ENCODE data around the gene SPATA6.

SPATA6 gene

GRCh38 chr1:48462716-48463302 lies 9.2 kb downstream of the SPATA6 start (continued):
- TF ChIP-seq HOXD13 (CRISPR knock-in tag; IDR thresholded peaks at IDR 0.05; ENCODE audit: borderline replicate concordance): no peak
- TF ChIP-seq ZNF621 (tag by site-specific recombination; IDR thresholded peaks at IDR 0.05): no peak
- no peak for TF ChIP-seq HOXC10 (CRISPR knock-in tag; IDR thresholded peaks at IDR 0.05)
- no peak for TF ChIP-seq ZNF544 (tag by site-specific recombination; IDR thresholded peaks at IDR 0.05)
- TF ChIP-seq ZBTB21 (tag by site-specific recombination; IDR thresholded peaks at IDR 0.05): no peak
- TF ChIP-seq ZNF10 (tag by site-specific recombination; IDR thresholded peaks at IDR 0.05): no peak
- TF ChIP-seq ZNF214 (tag by site-specific recombination; IDR thresholded peaks at IDR 0.05; ENCODE audit: borderline replicate concordance): no peak

GRCh38 chr1:48450505-48450904 lies 21.5 kb downstream of the SPATA6 start:
- H3K4me3 ChIP-seq (ENCODE audit: low read depth, low read length): no peak overlapping the region
- H3K9me3 ChIP-seq (ENCODE audit: control insufficient read depth, insufficient read depth, low read depth, low read length): no peaks in the 10 kb centered on the region
- TF ChIP-seq ZBTB6 (tag by site-specific recombination; IDR thresholded peaks at IDR 0.05): no peak
- TF ChIP-seq ZNF350 (tag by site-specific recombination; IDR thresholded peaks at IDR 0.05): no peak
- TF ChIP-seq SP2 (tag by site-specific recombination; IDR thresholded peaks at IDR 0.05): no peak
- no peak for TF ChIP-seq KLF10 (tag by site-specific recombination; IDR thresholded peaks at IDR 0.05)
- no peak for TF ChIP-seq BCL11A (tag by site-specific recombination; IDR thresholded peaks at IDR 0.05; ENCODE audit: low read depth)
- TF ChIP-seq ZNF112 (tag by site-specific recombination; IDR thresholded peaks at IDR 0.05): no peak
- TF ChIP-seq ATF2 (tag by site-specific recombination; IDR thresholded peaks at IDR 0.05; ENCODE audit: low read depth): no peak
- TF ChIP-seq ZNF561 (tag by site-specific recombination; IDR thresholded peaks at IDR 0.05; ENCODE audit: borderline replicate concordance): no peak
- TF ChIP-seq EGR2 (tag by site-specific recombination; IDR thresholded peaks at IDR 0.05; ENCODE audit: low read depth): no peak
- TF ChIP-seq ZNF704 (tag by site-specific recombination; IDR thresholded peaks at IDR 0.05): no peak
- no peak for TF ChIP-seq ZEB2 (tag by site-specific recombination; IDR thresholded peaks at IDR 0.05)
- no peak for TF ChIP-seq ZNF221 (tag by site-specific recombination; IDR thresholded peaks at IDR 0.05; ENCODE audit: borderline replicate concordance)
- TF ChIP-seq GLI2 (tag by site-specific recombination; IDR thresholded peaks at IDR 0.05; ENCODE audit: borderline replicate concordance, low read depth): no peak
- no peak for TF ChIP-seq PRDM1 (tag by site-specific recombination; IDR thresholded peaks at IDR 0.05)
- no peak for TF ChIP-seq HOXD13 (CRISPR knock-in tag; IDR thresholded peaks at IDR 0.05; ENCODE audit: borderline replicate concordance)
- TF ChIP-seq ZNF19 (tag by site-specific recombination; IDR thresholded peaks at IDR 0.05; ENCODE audit: low read depth): no peak
- TF ChIP-seq ZNF623 (tag by site-specific recombination; IDR thresholded peaks at IDR 0.05): no peak
- no peak for TF ChIP-seq ZNF132 (tag by site-specific recombination; IDR thresholded peaks at IDR 0.05; ENCODE audit: borderline replicate concordance)
- no peak for TF ChIP-seq ZNF416 (tag by site-specific recombination; IDR thresholded peaks at IDR 0.05)
- ChIA-PET POLR2A (no interaction called here), CTCF (interaction anchor here (0.7 to 1.5 kb wide), 7 partner anchors 13 to 76 kb away, joined by 3 to 5 read pairs (median 4); no protein-coding TSS in a partner anchor)
- H3K4me1 ChIP-seq (ENCODE audit: control insufficient read depth, insufficient read depth, low read length): no peaks in the 10 kb centered on the region
- no peak overlapping the region for H3K27ac ChIP-seq (ENCODE audit: extremely low read depth, low read depth, low read length)
- H3K36me3 ChIP-seq (ENCODE audit: control insufficient read depth in 2 of 2, insufficient read depth in 1 of 2, low read length in 2 of 2): no peaks in the 10 kb centered on the region
